ENCODE data around the gene HOXD8.
A peak's percentile ranks its signal among the peaks of the same experiment; 100 is the strongest.

The HOXD8 gene

GRCh38 chr2:176114120-176114929 is 15.2 kb upstream of the HOXD8 start:
- peak overlapping the region; percentile 54 for H3K27ac ChIP-seq
- no peak for DNase-seq (ENCODE audit: low read depth, low spot score)

- no peak for DNase-seq (ENCODE audit: low read depth, low spot score)
- H3K27ac ChIP-seq = peak overlapping the region; percentile 54
Measured at GRCh38 chr2:176114930-176115625, 14.4 kb upstream of the HOXD8 start.

- peak within 1 kb of the TSS; percentile 54 for H3K27ac ChIP-seq
- DNase-seq (ENCODE audit: low read depth, low spot score) = no peak
Measured at GRCh38 chr2:176115883-176116813, 13.4 kb upstream of the HOXD8 start, which contains the start of gene HOXD10. HOXD10 (plus strand) TSS chr2:176116778; CDS start chr2:176116834, 56 bp downstream.

- no peak for DNase-seq (ENCODE audit: low read depth, low spot score)
- H3K27ac ChIP-seq = peak overlapping the region; percentile 54
Measured at GRCh38 chr2:176117162-176117822, 12.2 kb upstream of the HOXD8 start.

GRCh38 chr2:176117823-176118371 is 11.6 kb upstream of the HOXD8 start:
- no peak for DNase-seq (ENCODE audit: low read depth, low spot score)
- no peak overlapping the region for H3K27ac ChIP-seq

- DNase-seq (ENCODE audit: low read depth, low spot score) = no peak
- H3K27ac ChIP-seq = no peak overlapping the region
Measured at GRCh38 chr2:176118601-176119339, 10.7 kb upstream of the HOXD8 start.

- DNase-seq (ENCODE audit: low read depth, low spot score) = no peak
- no peak overlapping the region for H3K27ac ChIP-seq
Measured at GRCh38 chr2:176120364-176121189, 8.9 kb upstream of the HOXD8 start.

- no peak overlapping the region for H3K27ac ChIP-seq
- no peak for DNase-seq (ENCODE audit: low read depth, low spot score)
Measured at GRCh38 chr2:176121190-176122051, 8.1 kb upstream of the HOXD8 start.

GRCh38 chr2:176122052-176122682 is 7.3 kb upstream of the HOXD8 start:
- no peak overlapping the region for H3K27ac ChIP-seq
- DNase-seq (ENCODE audit: low read depth, low spot score) = no peak

GRCh38 chr2:176122683-176123410 is 6.7 kb upstream of the HOXD8 start, which contains the start of gene HOXD9:
HOXD9 (plus strand) TSS chr2:176122719; CDS start chr2:176122769, 50 bp downstream.
- no peak within 1 kb of the TSS for H3K27ac ChIP-seq
- DNase-seq (ENCODE audit: low read depth, low spot score) = no peak

- no peak overlapping the region for H3K27ac ChIP-seq
- DNase-seq (ENCODE audit: low read depth, low spot score) = no peak
Measured at GRCh38 chr2:176123411-176124109, 5.9 kb upstream of the HOXD8 start.

- no peak for DNase-seq (ENCODE audit: low read depth, low spot score)
- no peak overlapping the region for H3K27ac ChIP-seq
Measured at GRCh38 chr2:176124110-176124946, 5.2 kb upstream of the HOXD8 start.

GRCh38 chr2:176124947-176125771 is 4.3 kb upstream of the HOXD8 start:
- no peak overlapping the region for H3K27ac ChIP-seq
- DNase-seq (ENCODE audit: low read depth, low spot score) = no peak

- no peak overlapping the region for H3K27ac ChIP-seq
- DNase-seq (ENCODE audit: low read depth, low spot score) = no peak
Measured at GRCh38 chr2:176125772-176126054, 3.8 kb upstream of the HOXD8 start.

All from epithelial cell of prostate (primary cell).